ENCODE measurements around the gene KLK4.

GRCh38 chr19:50882188-50882587 is 29.0 kb downstream of the KLK4 start:
- TF ChIP-seq CTCF (IDR thresholded peaks at IDR 0.05 in 8 of 11, conservative IDR thresholded peaks at IDR 0.05 in 3 of 11) (no peak), POLR2AphosphoS5 (IDR thresholded peaks at IDR 0.05) (no peak), POLR2A (IDR thresholded peaks at IDR 0.05) (no peak)

Measured in spleen (tissue), 7 donors.